Measurements from ENCODE around the gene RNF167. TPM values are rescaled to one million over a fixed set of nuclear protein-coding genes. Genes with fewer than 3 reads are reported as not detected.
A peak's percentile ranks its signal among the peaks of the same experiment; 100 is the strongest.

The RNF167 gene
- total RNA-seq, 2 donors from 2014 or later, result 120 to 123 TPM

- TF ChIP-seq CTCF (conservative IDR thresholded peaks at IDR 0.05), result no peak
- no peak for DNase-seq
- no peaks in the 10 kb centered on the region for H3K4me1 ChIP-seq (ENCODE audit: control insufficient read depth, insufficient read depth, low read length)
- Mint-ChIP-seq H3K27ac (no peak overlapping the region), H3K9me3 (no peaks in the 10 kb centered on the region), H3K27me3 (ENCODE audit: insufficient read depth) (peaks cover 9% of the 10 kb centered on the region), H3K4me1 (no peaks in the 10 kb centered on the region), H3K36me3 (ENCODE audit: low read depth) (peaks cover 18% of the 10 kb centered on the region), H3K4me3 (no peak overlapping the region)
- no peak overlapping the region for H3K4me3 ChIP-seq (ENCODE audit: low read length)
- no peaks in the 10 kb centered on the region for H3K27me3 ChIP-seq (ENCODE audit: control insufficient read depth, insufficient read depth, low read length, poor library complexity, severe bottlenecking)
- no peak overlapping the region for H3K27ac ChIP-seq (ENCODE audit: low read depth, low read length)
- no peak overlapping the region for H3K9ac ChIP-seq (ENCODE audit: extremely low read depth, low read length, poor library complexity, severe bottlenecking)
- H3K36me3 ChIP-seq (ENCODE audit: control insufficient read depth, insufficient read depth, low read length), result peaks cover 21% of the 10 kb centered on the region
- no peaks in the 10 kb centered on the region for H3K9me3 ChIP-seq (ENCODE audit: control insufficient read depth, low read length)
- WGBS, 2 experiments (ENCODE audit: insufficient coverage in 1 of 2, insufficient read length in 1 of 2), result 90 to 95% methylated on average over 9 to 10 of the region's 10 CpGs
These were observed 42.8 kb upstream of the RNF167 start for GRCh38 chr17:4897198-4897687.

- no peak for DNase-seq
- Histone ChIP-seq H3K9me3 (ENCODE audit: control insufficient read depth, low read length) (no peaks in the 10 kb centered on the region), H3K4me1 (ENCODE audit: control insufficient read depth, insufficient read depth, low read length) (no peaks in the 10 kb centered on the region), H3K4me3 (ENCODE audit: low read length) (no peak overlapping the region), H3K27me3 (ENCODE audit: control insufficient read depth, insufficient read depth, low read length, poor library complexity, severe bottlenecking) (no peaks in the 10 kb centered on the region), H3K9ac (ENCODE audit: extremely low read depth, low read length, poor library complexity, severe bottlenecking) (no peak overlapping the region), H3K36me3 (ENCODE audit: control insufficient read depth, insufficient read depth, low read length) (peaks cover 19% of the 10 kb centered on the region), H3K27ac (ENCODE audit: low read depth, low read length) (no peak overlapping the region)
- 94% methylated on average over 4 of the region's 5 CpGs; no CpG with 5 or more reads in 1 of the 2 experiments for WGBS, 2 experiments (ENCODE audit: insufficient coverage in 1 of 2, insufficient read length in 1 of 2)
- Mint-ChIP-seq H3K36me3 (ENCODE audit: low read depth) (peaks cover 17% of the 10 kb centered on the region), H3K27me3 (ENCODE audit: insufficient read depth) (peaks cover 11% of the 10 kb centered on the region), H3K27ac (no peak overlapping the region), H3K4me3 (peak overlapping the region; percentile 68), H3K4me1 (no peaks in the 10 kb centered on the region), H3K9me3 (no peaks in the 10 kb centered on the region)
- TF ChIP-seq CTCF (conservative IDR thresholded peaks at IDR 0.05), result no peak
These were observed 42.3 kb upstream of the RNF167 start for GRCh38 chr17:4897785-4898184.

GRCh38 chr17:4898351-4898750 lies 41.7 kb upstream of the RNF167 start:
- WGBS, 2 experiments (ENCODE audit: insufficient coverage in 1 of 2, insufficient read length in 1 of 2), result 94 to 95% methylated on average over 8 of the region's 8 CpGs
- Histone ChIP-seq H3K9me3 (ENCODE audit: control insufficient read depth, low read length) (no peaks in the 10 kb centered on the region), H3K36me3 (ENCODE audit: control insufficient read depth, insufficient read depth, low read length) (peaks cover 15% of the 10 kb centered on the region), H3K4me1 (ENCODE audit: control insufficient read depth, insufficient read depth, low read length) (no peaks in the 10 kb centered on the region), H3K27me3 (ENCODE audit: control insufficient read depth, insufficient read depth, low read length, poor library complexity, severe bottlenecking) (no peaks in the 10 kb centered on the region), H3K4me3 (ENCODE audit: low read length) (no peak overlapping the region), H3K9ac (ENCODE audit: extremely low read depth, low read length, poor library complexity, severe bottlenecking) (no peak overlapping the region), H3K27ac (ENCODE audit: low read depth, low read length) (peak overlapping the region; percentile 17)
- H3K36me3 Mint-ChIP-seq (ENCODE audit: low read depth), result peaks cover 17% of the 10 kb centered on the region
- peaks cover 11% of the 10 kb centered on the region for H3K27me3 Mint-ChIP-seq (ENCODE audit: insufficient read depth)
- no peak for DNase-seq
- peak overlapping the region; percentile 68 for H3K4me3 Mint-ChIP-seq
- no peak for TF ChIP-seq CTCF (conservative IDR thresholded peaks at IDR 0.05)
- no peak overlapping the region for H3K27ac Mint-ChIP-seq
- no peaks in the 10 kb centered on the region for H3K9me3 Mint-ChIP-seq
- peaks cover 3% of the 10 kb centered on the region for H3K4me1 Mint-ChIP-seq
